KOPT-K1 (cell line): Measurements from ENCODE around the gene METTL2A.
A peak's percentile ranks its signal among the peaks of the same experiment; 100 is the strongest.
"Not testable (repeated sequence)": the region's sequence is repeated elsewhere in the genome, so short reads cannot be mapped to it uniquely, and the experiment has no call there.

Experiments
- H3K27ac ChIP-seq: fragments of 200-600 bp; sonication (generic); 2 replicates; pipeline ENCODE4 v1.5.1; 2016; ENCODE audit warnings: antibody characterized with exemption, mild to moderate bottlenecking, low read depth, low read length; ENCODE audit not compliant: poor library complexity, severe bottlenecking
- H3K36me3 ChIP-seq: fragments of 200-600 bp; sonication (generic); 2 replicates; pipeline ENCODE4 v1.5.1; 2017; ENCODE audit warnings: antibody characterized with exemption, mild to moderate bottlenecking, low read length, moderate library complexity; ENCODE audit not compliant: insufficient read depth
- H3K9me3 ChIP-seq: fragments of 200-600 bp; sonication (generic); 2 replicates; pipeline ENCODE4 v1.5.1; 2017; ENCODE audit warnings: antibody characterized with exemption, low read length, mild to moderate bottlenecking; ENCODE audit not compliant: insufficient read depth, poor library complexity, severe bottlenecking

METTL2A gene

GRCh38 chr17:62454111-62454510, 30.4 kb downstream of the METTL2A start:
- not testable (repeated sequence) for H3K9me3 ChIP-seq, H3K36me3 ChIP-seq, H3K27ac ChIP-seq

- no peak overlapping the region for H3K27ac ChIP-seq
- no peaks in the 10 kb centered on the region for H3K9me3 ChIP-seq
- H3K36me3 ChIP-seq, result no peaks in the 10 kb centered on the region; the same call in 1 of the 2 replicates
Measured at GRCh38 chr17:62456016-62456415, 32.3 kb downstream of the METTL2A start.

GRCh38 chr17:62458483-62458882, 34.8 kb downstream of the METTL2A start:
- not testable (repeated sequence) for H3K9me3 ChIP-seq, H3K27ac ChIP-seq, H3K36me3 ChIP-seq

- not testable (repeated sequence) for H3K36me3 ChIP-seq, H3K27ac ChIP-seq, H3K9me3 ChIP-seq
Measured at GRCh38 chr17:62464422-62464821, 40.7 kb downstream of the METTL2A start.

GRCh38 chr17:62465271-62465670, 41.6 kb downstream of the METTL2A start:
- not testable (repeated sequence) for H3K9me3 ChIP-seq, H3K36me3 ChIP-seq, H3K27ac ChIP-seq

GRCh38 chr17:62470666-62471379, 47.1 kb downstream of the METTL2A start:
- H3K27ac ChIP-seq, H3K9me3 ChIP-seq, H3K36me3 ChIP-seq: not testable (repeated sequence)

- H3K27ac ChIP-seq, H3K36me3 ChIP-seq, H3K9me3 ChIP-seq: not testable (repeated sequence)
Measured at GRCh38 chr17:62471380-62471880, 47.7 kb downstream of the METTL2A start.

- not testable (repeated sequence) for H3K36me3 ChIP-seq, H3K27ac ChIP-seq
Measured at GRCh38 chr17:62473030-62473982, 49.6 kb downstream of the METTL2A start.

GRCh38 chr17:62477111-62477510, 53.4 kb downstream of the METTL2A start:
- H3K9me3 ChIP-seq, result not testable (repeated sequence)
- Histone ChIP-seq H3K27ac (peak overlapping the region; percentile 80), H3K36me3 (peaks cover 11% of the 10 kb centered on the region)

More at GRCh38 chr17:62473030-62473982, 49.6 kb downstream of the METTL2A start:
- H3K9me3 ChIP-seq, result not testable (repeated sequence)

- Histone ChIP-seq H3K27ac (peak overlapping the region; percentile 80), H3K36me3 (peaks cover 19% of the 10 kb centered on the region)
- H3K9me3 ChIP-seq, result not testable (repeated sequence)
Measured at GRCh38 chr17:62477718-62478408, 54.2 kb downstream of the METTL2A start.

- Histone ChIP-seq H3K27ac (peak within 1 kb of the TSS; percentile 80), H3K9me3 (no peaks in the 10 kb centered on the region), H3K36me3 (peaks cover 25% of the 10 kb centered on the region)
Measured at GRCh38 chr17:62478424-62478879, 54.8 kb downstream of the METTL2A start, which contains the start of gene TLK2. Gene TLK2 (plus strand): TSS chr17:62478825. CDS start chr17:62481126, 2,301 bp downstream.

- peaks cover 30% of the 10 kb centered on the region for H3K36me3 ChIP-seq
- H3K9me3 ChIP-seq, result not testable (repeated sequence)
- peak overlapping the region; percentile 80 for H3K27ac ChIP-seq
Measured at GRCh38 chr17:62478880-62479638, 55.4 kb downstream of the METTL2A start.

GRCh38 chr17:62479639-62480258, 56.1 kb downstream of the METTL2A start:
- H3K9me3 ChIP-seq, result not testable (repeated sequence)
- peaks cover 30% of the 10 kb centered on the region for H3K36me3 ChIP-seq
- H3K27ac ChIP-seq, result peak overlapping the region; percentile 80

GRCh38 chr17:62482553-62482952, 58.9 kb downstream of the METTL2A start:
- not testable (repeated sequence) for H3K27ac ChIP-seq, H3K9me3 ChIP-seq
- H3K36me3 ChIP-seq, result peaks cover 51% of the 10 kb centered on the region
